Astrocyte of the cerebellum (primary cell): ENCODE results near the gene TRMT5.

ENCODE experiments used
- DNase-seq: peaks from one replicate; pipeline ENCODE4 v3.0.0-alpha.2; 2011; ENCODE audit warnings: low read depth
- H3K4me3 ChIP-seq: 2 replicates; pipeline ENCODE4 v1.5.1; 2011; ENCODE audit warnings: mild to moderate bottlenecking, low read depth, low read length, moderate library complexity
- CTCF ChIP-seq: IDR thresholded peaks from 2 replicates; pipeline ENCODE4 v1.5.1; 2012; ENCODE audit warnings: low read length, low read depth, moderate library complexity, mild to moderate bottlenecking; ENCODE audit errors: missing control alignments
- in situ Hi-C: cut with HindIII; loops from 2 replicates; pipeline ENCODE4 v1.10.0; 2017; ENCODE audit warnings: low sequenced_read_pairs

TRMT5 gene

GRCh38 chr14:60998617-60999016 is 17.7 kb upstream of the TRMT5 start:
- no peak for TF ChIP-seq CTCF
- DNase-seq: no peak
- in situ Hi-C loops: no loop called here
- H3K4me3 ChIP-seq: no peak overlapping the region

GRCh38 chr14:60989599-60989998 is 8.7 kb upstream of the TRMT5 start:
- H3K4me3 ChIP-seq: no peak overlapping the region
- in situ Hi-C loops: no loop called here
- no peak for TF ChIP-seq CTCF
- no peak for DNase-seq

GRCh38 chr14:60986500-60986899 is 5.6 kb upstream of the TRMT5 start:
- DNase-seq: no peak
- in situ Hi-C loops: no loop called here
- TF ChIP-seq CTCF: no peak
- no peak overlapping the region for H3K4me3 ChIP-seq

GRCh38 chr14:60984196-60984595 is 3.3 kb upstream of the TRMT5 start:
- TF ChIP-seq CTCF: no peak
- in situ Hi-C loops: no loop called here
- DNase-seq: no peak
- no peak overlapping the region for H3K4me3 ChIP-seq

GRCh38 chr14:60981633-60982455 is 965 bp upstream of the TRMT5 start:
- H3K4me3 ChIP-seq: peak overlapping the region; percentile 86
- no peak for TF ChIP-seq CTCF
- in situ Hi-C loops: no loop called here
- no peak for DNase-seq

- H3K4me3 ChIP-seq: no peak overlapping the region
- in situ Hi-C loops: no loop called here
- no peak for TF ChIP-seq CTCF
- DNase-seq: no peak
Measured at GRCh38 chr14:60977847-60978246, 3.0 kb downstream of the TRMT5 start.
